ENCODE measurements around the gene ZNF234.

DNA sequence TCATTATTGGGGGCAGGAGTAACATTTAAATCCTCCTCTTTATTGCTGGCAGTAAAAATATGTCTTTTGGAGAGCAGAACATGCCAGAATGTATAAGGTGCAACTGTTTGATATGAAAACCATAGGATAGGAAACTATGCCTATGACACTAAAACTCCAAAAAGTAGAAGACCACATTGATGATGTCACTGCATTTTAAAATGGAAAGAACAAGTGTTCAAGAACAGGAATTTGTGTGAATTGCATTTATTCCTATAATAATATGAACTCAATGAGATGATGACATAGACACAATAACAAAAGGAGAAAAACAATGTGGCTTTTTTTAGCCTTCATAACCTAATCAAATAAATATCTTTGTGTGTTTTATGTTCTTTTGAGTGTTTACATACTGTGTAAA lies 31.9 kb upstream of the ZNF234 start:
- TF ChIP-seq SP1 (IDR thresholded peaks at IDR 0.05) (no peak), RAD21 (IDR thresholded peaks at IDR 0.05) (no peak), YY1 (IDR thresholded peaks at IDR 0.05) (no peak), TAF1 (conservative IDR thresholded peaks at IDR 0.05) (no peak), RXRA (IDR thresholded peaks at IDR 0.05) (no peak), GABPA (IDR thresholded peaks at IDR 0.05 in 1 of 2, conservative IDR thresholded peaks at IDR 0.05 in 1 of 2) (no peak), JUND (IDR thresholded peaks at IDR 0.05) (no peak), EGR1 (IDR thresholded peaks at IDR 0.05; ENCODE audit: low read depth in 2 of 2) (no peak), FOXA1 (IDR thresholded peaks at IDR 0.05) (no peak)
- TF ChIP-seq, protein P1, sequence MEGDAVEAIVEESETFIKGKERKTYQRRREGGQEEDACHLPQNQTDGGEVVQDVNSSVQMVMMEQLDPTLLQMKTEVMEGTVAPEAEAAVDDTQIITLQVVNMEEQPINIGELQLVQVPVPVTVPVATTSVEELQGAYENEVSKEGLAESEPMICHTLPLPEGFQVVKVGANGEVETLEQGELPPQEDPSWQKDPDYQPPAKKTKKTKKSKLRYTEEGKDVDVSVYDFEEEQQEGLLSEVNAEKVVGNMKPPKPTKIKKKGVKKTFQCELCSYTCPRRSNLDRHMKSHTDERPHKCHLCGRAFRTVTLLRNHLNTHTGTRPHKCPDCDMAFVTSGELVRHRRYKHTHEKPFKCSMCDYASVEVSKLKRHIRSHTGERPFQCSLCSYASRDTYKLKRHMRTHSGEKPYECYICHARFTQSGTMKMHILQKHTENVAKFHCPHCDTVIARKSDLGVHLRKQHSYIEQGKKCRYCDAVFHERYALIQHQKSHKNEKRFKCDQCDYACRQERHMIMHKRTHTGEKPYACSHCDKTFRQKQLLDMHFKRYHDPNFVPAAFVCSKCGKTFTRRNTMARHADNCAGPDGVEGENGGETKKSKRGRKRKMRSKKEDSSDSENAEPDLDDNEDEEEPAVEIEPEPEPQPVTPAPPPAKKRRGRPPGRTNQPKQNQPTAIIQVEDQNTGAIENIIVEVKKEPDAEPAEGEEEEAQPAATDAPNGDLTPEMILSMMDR (IDR thresholded peaks at IDR 0.05; ENCODE audit: low read depth, low read length, missing input control), result no peak
- TF ChIP-seq, protein P2, sequence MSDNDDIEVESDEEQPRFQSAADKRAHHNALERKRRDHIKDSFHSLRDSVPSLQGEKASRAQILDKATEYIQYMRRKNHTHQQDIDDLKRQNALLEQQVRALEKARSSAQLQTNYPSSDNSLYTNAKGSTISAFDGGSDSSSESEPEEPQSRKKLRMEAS (IDR thresholded peaks at IDR 0.05), result no peak
- TF ChIP-seq, protein P3, sequence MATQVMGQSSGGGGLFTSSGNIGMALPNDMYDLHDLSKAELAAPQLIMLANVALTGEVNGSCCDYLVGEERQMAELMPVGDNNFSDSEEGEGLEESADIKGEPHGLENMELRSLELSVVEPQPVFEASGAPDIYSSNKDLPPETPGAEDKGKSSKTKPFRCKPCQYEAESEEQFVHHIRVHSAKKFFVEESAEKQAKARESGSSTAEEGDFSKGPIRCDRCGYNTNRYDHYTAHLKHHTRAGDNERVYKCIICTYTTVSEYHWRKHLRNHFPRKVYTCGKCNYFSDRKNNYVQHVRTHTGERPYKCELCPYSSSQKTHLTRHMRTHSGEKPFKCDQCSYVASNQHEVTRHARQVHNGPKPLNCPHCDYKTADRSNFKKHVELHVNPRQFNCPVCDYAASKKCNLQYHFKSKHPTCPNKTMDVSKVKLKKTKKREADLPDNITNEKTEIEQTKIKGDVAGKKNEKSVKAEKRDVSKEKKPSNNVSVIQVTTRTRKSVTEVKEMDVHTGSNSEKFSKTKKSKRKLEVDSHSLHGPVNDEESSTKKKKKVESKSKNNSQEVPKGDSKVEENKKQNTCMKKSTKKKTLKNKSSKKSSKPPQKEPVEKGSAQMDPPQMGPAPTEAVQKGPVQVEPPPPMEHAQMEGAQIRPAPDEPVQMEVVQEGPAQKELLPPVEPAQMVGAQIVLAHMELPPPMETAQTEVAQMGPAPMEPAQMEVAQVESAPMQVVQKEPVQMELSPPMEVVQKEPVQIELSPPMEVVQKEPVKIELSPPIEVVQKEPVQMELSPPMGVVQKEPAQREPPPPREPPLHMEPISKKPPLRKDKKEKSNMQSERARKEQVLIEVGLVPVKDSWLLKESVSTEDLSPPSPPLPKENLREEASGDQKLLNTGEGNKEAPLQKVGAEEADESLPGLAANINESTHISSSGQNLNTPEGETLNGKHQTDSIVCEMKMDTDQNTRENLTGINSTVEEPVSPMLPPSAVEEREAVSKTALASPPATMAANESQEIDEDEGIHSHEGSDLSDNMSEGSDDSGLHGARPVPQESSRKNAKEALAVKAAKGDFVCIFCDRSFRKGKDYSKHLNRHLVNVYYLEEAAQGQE (IDR thresholded peaks at IDR 0.05), result no peak
- TF ChIP-seq, protein P4, sequence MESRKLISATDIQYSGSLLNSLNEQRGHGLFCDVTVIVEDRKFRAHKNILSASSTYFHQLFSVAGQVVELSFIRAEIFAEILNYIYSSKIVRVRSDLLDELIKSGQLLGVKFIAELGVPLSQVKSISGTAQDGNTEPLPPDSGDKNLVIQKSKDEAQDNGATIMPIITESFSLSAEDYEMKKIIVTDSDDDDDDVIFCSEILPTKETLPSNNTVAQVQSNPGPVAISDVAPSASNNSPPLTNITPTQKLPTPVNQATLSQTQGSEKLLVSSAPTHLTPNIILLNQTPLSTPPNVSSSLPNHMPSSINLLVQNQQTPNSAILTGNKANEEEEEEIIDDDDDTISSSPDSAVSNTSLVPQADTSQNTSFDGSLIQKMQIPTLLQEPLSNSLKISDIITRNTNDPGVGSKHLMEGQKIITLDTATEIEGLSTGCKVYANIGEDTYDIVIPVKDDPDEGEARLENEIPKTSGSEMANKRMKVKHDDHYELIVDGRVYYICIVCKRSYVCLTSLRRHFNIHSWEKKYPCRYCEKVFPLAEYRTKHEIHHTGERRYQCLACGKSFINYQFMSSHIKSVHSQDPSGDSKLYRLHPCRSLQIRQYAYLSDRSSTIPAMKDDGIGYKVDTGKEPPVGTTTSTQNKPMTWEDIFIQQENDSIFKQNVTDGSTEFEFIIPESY (IDR thresholded peaks at IDR 0.05), result no peak

Measured in liver (tissue), 3 donors.